GM19193 (cell line): ENCODE results near the gene NELL1.

Experiments
- POLR2A ChIP-seq: IDR thresholded peaks from 4 replicates; pipeline ENCODE4 v1.6.1; 2011; ENCODE audit not compliant: insufficient read depth, insufficient read length; ENCODE audit errors: extremely low read depth

NELL1 gene

DNA sequence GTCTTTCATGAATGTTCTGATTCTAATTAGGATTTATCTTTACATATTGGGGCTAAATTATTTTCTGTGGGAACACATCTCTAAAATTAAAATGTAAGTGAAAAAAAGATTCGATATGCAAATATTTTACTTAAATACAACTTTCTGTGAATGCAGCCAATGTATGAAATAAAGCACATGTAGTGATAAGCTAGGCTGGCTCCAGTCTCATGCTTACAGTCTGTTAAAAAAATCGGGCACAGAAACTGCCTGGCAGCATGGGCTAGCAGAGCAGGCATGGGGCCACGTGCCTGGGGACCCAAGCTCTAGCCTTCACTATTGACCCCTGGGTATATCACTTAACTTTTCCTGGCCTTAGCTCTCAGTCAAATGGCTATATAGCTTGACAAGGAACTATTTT is 46.5 kb downstream of the NELL1 start:
- no peak for TF ChIP-seq POLR2A

DNA sequence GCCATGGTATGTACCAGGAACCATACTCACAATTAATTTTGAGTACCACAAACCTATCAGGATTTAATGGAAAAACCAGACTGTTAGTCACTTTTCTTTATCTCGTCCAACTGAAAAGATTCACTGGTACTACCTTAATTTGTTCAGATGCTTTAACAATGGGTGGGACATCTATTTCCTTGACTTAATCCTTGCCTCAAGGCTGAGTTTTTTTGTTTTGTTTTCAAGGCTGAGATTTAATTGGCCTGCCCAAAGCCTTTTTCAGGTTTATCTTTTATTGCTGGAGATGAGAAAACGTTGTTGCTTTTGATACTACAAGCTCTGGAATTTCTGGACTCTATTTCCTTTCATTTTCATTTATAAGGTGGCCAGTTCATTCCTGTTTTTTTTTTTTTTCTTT is 50.4 kb downstream of the NELL1 start:
- TF ChIP-seq POLR2A: no peak

DNA sequence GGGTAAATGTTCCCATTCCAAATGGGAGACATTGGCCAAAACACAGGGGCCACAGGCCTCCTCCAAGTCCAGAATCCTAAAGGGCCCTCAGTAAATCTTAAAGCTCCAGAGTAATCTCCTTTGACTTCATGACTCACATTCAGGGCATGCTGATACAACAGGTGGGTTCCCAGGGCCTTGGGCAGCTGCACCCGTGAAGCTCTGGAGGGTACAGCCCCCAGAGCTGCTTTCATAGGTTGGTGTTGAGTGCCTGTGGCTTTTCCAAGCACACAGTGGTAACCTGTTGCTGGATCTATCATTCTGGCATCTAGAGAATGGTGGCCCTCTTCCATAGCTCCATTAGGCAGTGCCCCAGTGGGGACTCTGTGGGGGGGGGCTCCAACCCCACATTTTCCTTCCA is 54.0 kb downstream of the NELL1 start:
- TF ChIP-seq POLR2A: no peak

DNA sequence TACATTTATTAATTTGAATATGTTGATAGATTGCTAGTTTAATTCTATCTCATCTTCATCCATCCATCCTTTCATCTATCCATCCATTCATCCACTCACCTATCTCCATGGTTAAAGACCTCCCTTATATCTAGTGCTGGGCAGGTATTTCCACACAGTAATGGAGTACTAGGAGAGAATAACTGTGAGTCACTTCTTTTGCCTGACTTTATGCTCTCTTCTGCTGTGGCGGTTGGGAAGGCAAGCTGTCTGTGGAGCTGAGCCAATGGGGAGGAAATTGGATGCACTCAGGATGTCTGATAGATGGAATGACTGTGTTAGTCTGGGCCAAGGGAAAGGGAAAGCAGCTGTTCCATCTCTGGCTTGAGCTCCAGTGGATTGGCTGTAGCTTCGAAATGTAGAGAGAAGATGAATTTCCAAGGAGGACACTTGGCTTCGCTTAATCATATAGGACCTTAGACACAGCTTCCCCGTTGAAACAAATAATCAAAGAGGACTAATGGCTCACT is 60.3 kb downstream of the NELL1 start:
- TF ChIP-seq POLR2A: no peak

DNA sequence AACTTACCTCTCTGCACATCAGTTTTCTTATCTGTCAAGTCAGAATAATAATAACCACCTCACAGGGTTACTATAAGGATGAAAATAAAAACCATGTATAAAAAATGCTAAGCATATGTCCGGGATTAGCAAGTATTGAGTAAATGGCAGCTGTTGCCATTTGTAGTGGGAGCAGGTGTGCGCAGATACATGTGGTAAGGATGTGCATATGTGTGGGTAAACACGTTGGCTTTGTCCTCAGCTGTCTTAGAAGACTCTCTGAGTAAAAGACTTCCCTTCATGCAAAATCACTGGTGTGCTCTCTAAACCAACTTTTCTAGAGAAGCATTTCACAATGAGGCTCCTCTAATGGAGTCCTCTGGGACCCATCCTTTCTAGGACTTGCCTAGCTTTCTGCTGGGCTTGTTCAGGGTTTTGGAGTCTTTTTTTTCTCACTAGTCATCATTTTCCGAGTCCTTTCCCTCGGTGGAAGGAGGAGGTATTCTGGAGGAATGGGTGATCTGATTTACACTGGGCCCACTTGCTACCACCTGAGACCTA is 62.4 kb downstream of the NELL1 start:
- TF ChIP-seq POLR2A: no peak

DNA sequence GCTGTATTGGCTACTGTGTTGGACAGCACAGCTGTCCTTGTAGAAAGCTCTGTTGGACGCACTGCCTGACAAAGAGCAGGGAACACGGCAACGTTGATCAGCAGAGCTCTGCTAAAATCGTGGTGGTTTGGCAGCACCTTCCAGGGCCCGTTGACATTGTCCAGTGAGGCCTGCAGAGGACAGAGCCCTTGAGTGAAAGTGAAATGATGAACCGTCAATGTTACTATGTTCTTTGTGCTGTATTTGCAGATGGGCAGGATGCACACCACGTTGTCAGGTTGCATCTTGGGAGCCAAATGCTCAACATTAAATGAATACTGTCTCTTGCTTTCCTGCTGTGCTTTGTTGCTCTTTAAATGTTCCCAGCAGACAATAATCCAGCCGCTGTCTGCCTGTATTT is 69.7 kb downstream of the NELL1 start:
- TF ChIP-seq POLR2A: no peak

DNA sequence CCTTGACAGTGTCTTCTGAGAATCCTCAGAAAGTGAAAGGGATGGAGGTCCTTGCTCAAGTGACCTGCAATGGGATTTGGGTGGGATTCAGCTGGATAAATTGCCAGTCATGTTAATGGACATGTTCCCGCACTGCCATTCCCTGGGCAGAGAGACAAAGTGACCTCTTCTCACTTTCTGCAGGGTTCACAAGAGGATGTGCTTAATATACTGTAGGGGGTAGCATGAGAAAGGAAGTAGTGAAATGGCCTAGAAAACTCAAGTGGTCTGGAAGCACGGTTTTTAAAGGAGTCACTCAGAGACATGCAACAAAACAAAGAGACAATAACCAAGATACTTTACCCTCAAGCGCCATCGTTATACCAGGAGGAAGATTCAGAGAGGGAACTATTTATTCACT is 70.2 kb downstream of the NELL1 start:
- no peak for TF ChIP-seq POLR2A

DNA sequence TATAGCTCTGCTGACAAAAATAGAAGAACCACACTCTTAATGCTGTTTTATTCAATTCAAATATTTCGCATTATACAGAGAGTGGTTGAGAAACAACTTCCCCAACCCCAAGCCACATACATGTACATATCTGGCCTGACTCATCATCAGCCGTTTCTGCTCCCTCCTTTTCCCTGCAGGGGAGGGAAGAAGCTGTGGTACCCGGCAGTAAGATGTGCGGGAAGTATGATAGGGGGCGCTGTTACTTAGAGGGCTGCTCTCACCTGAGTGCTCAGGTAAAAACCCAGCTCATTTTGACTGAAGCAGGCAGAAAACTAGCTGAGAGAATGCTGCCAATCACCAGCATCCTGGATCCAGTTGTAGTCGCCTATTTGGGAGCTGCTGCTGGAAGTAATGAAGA is 85.5 kb downstream of the NELL1 start:
- no peak for TF ChIP-seq POLR2A

DNA sequence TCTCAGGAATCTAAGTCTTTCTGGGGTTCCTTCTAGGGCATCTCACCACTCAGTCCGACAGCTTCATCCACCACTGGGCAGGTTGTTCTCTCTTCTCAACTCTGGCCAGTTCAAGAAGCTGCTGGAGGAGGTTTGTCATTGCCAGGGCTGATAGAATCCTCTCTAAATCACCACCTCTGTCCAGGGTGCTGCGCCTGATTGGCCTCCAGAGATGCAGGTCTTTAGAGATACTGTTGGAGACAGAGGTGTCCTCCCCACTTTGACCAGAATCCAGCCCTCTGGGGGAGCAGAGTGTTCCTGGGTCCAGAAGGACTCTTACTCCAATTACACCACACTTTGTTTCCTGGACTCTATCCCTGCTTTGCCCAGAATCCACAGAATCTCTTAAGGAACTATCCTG is 90.2 kb downstream of the NELL1 start:
- no peak for TF ChIP-seq POLR2A

DNA sequence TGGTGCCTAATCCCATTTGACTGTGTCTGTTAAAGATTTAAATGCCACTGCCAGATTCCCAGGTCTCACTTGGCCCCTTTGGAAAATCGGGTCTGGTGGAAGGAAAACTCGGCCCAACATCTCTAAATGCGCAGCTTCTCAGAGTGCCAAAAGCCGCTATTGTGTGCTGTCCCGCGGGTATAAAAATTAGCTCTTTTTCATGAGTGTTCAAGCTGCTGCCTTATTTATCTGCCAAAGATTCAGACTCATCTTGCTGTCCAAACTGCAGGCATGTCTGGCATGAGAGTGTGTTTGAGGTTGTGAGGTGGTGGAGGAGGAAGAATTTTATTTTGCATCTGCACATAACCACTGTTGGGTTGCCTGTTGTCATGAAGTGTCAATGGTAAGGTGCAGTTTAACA is 91.4 kb downstream of the NELL1 start:
- no peak for TF ChIP-seq POLR2A

DNA sequence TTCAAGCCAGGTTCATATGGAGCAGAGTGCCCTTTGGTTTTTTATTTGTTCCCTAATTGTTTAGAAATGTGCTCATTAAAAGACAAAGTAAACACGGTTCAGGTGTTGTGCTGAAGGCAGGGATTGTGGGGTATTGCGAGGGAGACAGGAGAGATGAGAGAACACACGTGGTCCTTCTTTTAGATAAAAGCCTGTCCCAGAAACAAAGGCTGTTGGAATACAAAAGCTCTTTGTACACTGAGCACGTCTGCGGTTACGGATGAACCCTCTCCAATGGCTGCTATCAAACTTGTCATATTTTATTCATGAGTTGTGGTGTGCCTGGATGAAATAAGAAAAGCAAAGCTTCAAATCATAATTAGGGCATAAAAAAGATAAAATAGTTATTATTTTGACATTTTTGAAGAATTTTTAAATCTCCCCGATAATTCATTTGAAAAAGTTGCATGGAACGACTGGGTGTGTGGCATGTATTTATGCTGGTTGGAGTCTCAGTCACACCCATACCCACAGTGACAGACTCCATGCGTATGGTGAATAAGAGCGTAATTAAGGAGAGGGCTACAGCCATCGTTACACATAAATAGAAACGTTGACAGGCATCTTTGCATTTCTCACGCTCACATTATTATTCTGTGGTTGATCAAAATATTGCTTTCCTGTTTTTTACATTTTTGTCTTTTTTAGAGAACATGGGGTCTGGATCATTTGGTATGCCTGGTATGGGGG is 92.9 kb downstream of the NELL1 start:
- TF ChIP-seq POLR2A: no peak

DNA sequence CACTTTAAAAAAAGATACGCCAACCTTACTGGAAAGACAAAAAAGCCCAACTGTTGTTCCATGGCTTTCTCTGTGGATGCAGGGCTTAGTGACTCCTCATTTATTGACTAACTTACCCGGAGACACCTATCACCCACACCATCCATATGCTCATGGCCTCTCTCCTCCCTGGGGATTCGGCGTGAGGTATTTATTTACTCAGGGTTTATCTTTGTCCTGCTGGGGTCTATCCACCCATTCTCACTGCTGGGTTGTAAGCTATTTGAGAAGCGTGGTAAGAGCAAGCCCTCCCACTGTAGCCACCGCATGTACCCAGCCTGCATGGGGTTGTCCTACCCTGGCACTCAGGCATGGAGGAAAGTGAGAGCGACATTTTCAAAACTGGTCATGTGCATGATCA is 93.6 kb downstream of the NELL1 start:
- TF ChIP-seq POLR2A: no peak

DNA sequence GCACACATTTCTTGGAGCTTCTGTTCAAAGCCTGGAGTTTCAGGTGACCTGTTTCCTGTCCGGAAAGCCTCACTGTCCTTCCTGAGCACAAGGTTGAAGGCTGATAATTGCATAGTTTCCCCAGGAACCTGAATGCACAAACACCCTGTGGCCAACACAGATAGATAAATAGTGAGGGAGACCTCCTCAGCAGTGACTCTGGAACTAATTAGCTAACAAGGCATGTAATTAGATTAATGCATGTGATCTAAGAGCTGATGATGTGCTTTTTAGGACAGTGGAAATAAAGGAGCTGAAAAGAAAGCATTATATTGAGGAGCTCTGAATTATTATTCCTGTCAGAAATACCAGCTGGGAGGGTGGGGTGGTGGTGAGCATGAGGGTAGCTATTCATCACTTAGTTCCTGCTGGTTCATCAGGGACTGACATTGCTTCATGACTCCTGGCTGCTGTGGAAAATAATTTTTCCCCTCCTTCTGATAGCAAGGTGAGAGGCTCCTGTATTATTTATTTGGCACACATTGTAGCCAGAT is 101.1 kb downstream of the NELL1 start:
- TF ChIP-seq POLR2A: no peak

DNA sequence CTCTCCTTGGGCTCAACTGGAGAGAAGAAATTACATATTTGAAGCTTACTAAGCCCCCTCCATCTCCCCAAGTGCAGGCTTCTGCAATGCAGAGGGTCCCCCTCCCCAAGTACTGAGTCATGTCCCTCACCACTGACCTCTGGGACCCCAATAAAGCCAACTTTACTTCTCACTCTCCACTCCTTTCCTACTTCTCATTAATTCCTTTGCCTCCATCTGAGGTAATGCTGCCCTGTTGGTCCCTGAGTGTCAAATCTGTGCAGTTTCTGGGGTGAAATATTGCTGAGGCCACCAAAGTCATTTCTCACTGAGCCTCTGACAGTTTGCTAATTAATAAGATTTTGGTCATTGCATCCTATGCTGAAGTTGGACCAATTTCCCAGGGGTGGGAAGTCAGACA is 101.6 kb downstream of the NELL1 start:
- TF ChIP-seq POLR2A: no peak

DNA sequence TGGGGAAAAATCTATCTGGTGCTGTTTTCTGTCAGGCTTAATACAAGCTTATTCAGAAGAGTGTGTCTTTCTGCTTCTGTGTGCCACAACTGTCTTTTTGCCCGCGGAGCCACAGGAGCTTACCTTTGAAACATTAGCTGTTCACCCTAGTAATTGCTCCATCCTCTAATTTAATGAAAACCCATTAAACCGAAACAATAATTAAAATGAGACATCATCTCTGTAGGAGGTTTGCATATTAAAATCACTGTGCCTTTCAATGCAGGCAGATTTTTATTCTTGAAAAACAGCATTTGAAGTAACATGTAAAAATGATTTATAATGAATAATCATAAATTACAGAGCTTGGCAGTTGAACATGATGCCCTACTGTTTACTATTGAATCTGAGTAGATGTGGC is 102.3 kb downstream of the NELL1 start:
- TF ChIP-seq POLR2A: no peak

DNA sequence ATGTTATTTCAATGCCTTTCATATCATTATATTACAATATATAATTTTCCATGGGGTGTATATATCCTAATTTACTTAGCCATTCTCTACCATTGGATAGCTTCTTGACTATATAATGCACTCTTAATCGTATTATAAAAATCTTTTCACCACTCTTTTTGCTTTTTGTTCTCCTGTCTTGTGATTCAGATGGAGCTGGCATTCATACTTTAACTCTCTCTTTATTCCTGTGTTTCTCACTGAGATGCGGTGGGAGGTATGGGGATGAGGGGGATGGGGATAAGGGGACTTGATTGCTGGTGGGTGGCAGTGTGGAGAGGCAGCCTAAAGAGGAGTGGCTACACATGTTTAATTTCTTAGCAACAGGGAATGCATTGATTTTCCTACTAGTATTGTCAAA is 105.9 kb downstream of the NELL1 start:
- TF ChIP-seq POLR2A: no peak

DNA sequence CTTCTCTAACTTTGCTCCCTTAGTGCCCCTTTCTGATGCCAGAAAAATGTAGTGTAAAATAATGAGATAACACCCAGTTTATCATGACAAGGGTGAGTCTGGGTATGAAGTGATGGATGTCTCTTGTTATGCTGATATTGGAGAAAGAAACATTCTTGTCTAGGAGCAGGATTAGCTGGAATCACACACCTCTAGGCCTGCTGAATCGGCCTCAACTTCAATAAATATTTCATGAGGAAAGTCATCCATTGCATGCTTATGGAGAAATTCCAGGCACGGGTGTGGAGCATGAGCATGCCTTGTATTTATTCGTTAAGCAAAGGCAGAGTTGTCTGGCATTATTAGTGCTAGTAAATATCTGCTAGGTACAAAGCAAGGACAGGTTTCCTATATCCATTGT is 113.4 kb downstream of the NELL1 start:
- no peak for TF ChIP-seq POLR2A

DNA sequence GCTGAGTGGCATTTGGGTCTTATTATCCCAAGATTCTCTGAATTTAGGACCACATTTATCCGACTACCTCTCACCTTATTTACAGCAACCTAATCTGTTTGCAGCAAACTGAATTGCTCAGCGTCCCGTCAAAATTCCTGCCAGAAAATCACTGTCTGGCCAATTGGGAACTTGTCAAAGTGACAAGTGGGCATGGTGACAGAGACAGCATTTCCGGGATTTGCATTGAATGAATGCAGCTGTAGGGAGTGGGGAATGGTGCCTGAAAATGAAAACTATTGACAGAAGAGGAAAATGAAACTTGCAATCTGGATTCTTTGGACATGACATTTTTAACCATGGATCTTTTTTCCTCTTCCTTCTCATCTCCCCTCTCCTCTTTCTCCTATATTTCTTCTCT is 113.8 kb downstream of the NELL1 start:
- TF ChIP-seq POLR2A: no peak

DNA sequence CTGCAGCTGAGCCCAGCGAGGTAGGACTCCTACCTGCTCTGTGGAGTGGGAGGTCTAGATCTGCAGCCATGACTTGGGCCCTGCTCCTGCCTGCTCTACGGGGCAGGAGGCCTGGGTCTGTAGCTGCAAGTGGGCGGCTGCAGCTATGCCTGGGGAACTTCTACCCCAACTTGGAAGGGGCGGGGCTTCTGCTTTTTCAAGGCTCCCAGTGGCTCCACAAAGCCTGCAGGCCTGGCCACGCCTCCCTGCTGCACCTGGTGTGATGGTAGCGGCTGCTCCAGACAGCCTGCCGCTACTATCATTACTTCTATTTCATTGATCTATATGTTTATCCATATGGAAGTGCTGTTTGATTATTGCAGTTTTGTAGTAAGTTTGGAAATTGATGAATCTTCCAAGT is 121.2 kb downstream of the NELL1 start:
- no peak for TF ChIP-seq POLR2A
